Inferior parietal cortex (tissue), 1 donor: Measurements from ENCODE around the gene ZNF768.
A peak's percentile ranks its signal among the peaks of the same experiment; 100 is the strongest.
"Not testable (repeated sequence)": the region's sequence is repeated elsewhere in the genome, so short reads cannot be mapped to it uniquely, and the experiment has no call there.

Experiments used
- DNase-seq: peaks from one replicate; pipeline ENCODE4 v3.0.0-alpha.2; 2016; ENCODE audit errors: extremely low spot score

ZNF768 gene

DNA sequence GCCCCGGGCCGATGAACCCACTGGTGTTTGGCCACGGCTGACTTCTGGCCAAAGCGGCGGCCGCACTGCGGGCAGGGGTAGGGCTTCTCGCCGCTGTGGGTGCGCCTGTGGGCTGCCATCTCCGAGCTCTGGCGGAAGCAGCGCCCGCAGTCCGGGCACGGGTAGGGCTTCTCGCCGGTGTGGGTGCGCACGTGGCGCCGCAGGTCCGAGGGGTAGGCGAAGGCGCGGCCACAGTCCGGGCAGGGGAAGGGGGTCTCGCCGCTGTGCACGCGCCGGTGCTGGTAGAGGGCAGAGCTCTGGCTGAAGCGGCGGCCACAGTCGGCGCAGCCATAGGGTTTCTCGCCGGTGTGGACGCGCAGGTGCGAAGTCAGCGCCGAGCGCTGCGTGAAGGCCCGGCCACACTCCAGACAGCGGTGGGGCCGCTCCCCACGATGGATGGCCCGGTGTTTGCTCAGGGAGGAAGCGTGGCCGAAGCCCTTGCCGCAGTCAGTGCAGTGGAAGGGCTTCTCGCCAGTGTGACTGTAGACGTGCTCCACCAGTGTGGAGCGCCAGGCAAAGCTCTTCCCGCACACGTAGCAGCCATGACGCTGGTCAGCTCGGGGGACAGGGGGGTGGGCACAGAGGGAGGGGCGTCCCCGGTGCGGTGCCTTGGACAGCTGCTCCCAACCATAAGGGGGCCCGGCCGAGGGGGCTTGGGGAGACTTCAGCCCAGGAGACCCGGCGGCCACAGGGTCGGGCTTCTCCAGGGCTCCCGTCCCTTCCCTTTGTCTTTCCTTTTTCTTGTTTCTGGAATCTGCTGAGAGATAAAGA lies 29.2 kb upstream of the ZNF768 start:
- DNase-seq, result no peak

DNA sequence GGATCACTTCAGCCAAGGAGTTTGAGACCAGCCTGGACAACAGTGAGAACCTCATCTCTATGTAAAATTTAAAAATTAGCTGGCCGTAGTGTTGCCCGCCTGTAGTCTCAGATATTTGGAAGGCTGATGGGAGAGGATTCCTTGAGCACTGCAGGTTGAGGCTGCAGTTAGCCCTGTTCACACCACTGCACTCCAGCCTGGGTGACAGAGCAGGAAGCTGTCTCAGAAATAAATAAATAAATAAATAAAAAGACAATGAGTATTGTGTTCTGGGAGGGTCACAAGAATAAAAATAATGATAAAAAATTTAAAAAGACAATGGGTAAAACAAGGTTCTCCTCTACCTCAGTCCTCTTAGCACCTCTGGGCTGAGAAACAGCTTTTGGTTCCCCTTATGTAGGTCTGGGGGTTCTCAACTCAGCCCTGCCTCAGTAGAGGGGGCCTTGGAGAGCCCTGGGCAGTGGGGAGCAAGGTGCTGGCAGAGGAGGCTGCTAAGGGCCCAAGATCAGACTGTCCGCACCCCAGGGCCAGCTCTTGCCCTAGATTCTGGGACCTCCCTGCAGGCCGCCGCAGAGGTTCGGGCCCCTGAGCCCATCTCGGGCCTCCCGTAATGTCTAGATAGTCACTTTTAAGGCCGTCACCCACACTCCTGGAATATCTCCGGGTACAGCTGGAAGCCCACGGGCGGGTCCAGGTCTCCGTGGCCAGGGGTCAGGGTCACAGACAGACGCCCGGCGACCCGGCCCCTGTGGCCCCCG lies 28.4 kb upstream of the ZNF768 start:
- DNase-seq, result no peak

GRCh38 chr16:30553393-30553899 lies 27.1 kb upstream of the ZNF768 start:
- no peak for DNase-seq

DNA sequence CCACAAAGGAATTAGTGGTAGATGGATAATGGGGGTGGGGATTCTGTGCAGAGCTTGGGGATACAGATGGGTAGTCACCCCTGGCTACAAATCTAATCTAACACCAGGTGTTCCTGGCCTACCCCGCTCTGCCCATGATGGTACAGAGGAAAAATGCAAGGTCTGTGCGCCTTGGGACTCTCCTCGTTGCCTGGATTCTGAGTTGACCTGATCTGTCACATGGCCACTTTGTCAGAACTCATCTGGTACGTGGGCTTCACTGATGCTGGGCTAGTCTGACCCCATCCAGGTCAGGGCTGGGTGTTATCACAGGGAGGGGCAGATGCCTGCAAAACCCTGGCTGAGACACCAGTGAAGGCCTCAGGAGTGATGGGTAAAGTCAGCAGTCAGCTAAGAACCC lies 26.6 kb upstream of the ZNF768 start:
- DNase-seq, result no peak

DNA sequence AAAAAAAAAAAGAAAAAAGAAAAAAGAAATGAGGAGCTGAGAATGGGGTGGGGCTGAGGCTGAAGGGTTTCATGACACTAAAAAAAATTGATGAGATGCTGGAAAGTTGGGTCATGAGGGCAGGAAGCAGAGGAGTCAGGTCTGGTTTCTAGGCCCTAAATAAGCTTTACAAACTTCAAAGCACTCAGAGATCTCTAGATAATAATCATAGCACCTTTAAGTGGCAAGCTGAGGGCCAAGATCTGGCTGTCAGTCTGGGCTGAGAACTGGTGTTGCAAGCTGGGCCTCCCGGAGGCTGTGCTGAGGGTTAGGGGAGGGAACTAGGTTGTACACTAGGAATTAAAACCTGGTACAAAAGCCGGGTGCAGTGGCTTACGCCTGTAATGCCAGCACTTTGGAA lies 25.4 kb upstream of the ZNF768 start:
- no peak for DNase-seq

- DNase-seq, result no peak
Measured at GRCh38 chr16:30548416-30549253, 22.3 kb upstream of the ZNF768 start.

- DNase-seq, result no peak
Measured at GRCh38 chr16:30546115-30546514, 19.7 kb upstream of the ZNF768 start.

DNA sequence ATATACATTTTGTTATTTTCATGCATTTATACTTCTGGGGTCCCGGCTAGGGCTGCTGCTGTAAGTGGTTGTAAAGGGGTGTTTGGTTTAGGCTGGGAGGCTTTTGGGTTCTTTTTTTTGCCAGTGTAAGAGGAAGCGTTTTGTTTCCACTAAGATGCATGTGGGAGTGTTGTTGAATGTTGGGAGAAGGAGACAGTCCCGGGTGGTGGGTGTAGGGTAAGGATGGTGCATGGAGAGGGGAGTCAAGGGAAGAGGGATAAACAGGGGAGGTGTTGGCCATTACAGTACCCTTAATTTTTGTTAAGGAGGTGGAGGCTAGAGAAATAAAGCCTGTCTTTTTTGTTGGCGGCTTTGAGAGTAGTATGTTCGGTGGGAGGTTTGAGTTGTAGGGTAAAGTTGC lies 16.7 kb upstream of the ZNF768 start:
- no peak for DNase-seq

DNA sequence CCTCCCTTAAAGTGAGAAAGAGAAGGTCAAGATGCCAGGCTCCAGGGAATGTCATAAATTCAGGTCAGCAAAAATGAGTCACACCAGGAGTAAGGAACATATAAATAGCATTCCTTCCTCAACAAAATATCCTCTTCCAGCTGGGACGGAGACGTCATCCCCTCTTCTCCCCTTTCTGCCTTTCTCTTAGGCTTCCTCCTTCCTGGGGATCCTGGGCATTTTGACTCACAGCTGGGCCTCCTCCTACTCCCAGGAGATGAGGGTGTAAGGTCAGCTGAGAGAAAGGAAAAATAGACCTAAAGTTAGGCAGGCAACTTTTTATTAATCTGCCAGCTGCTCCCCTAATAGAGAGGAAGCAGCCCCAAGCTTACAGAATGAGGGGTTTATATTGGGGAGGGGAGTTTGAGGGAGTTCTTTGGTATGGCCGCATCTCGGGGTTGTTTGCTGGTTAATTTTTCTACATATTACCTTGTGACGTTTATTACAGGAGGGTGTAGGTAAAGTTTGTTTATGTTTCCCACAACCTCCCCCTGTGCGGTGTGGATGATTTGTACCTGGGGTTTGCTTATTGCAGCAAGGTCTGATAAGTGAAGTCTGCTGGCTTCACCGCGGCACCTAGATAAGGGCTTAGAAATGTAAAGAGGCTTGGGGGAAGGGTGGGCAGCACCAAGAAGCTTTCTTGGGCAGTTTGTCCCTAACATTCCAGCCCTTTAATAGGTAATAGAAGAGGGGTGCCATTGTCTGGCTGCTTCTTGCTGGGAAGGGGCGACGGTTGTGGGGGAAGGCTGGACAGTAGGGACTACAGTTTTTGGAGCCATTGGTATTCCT lies 15.3 kb upstream of the ZNF768 start:
- DNase-seq, result no peak

- DNase-seq, result not testable (repeated sequence)
Measured at GRCh38 chr16:30540916-30541464, 14.6 kb upstream of the ZNF768 start.

- DNase-seq, result not testable (repeated sequence)
Measured at GRCh38 chr16:30539986-30540526, 13.7 kb upstream of the ZNF768 start.

GRCh38 chr16:30539000-30539964 lies 12.9 kb upstream of the ZNF768 start:
- no peak for DNase-seq

GRCh38 chr16:30536391-30537024 lies 10.1 kb upstream of the ZNF768 start:
- not testable (repeated sequence) for DNase-seq

- no peak for DNase-seq
Measured at GRCh38 chr16:30535777-30536190, 9.4 kb upstream of the ZNF768 start.

- DNase-seq, result peak; percentile 27
Measured at GRCh38 chr16:30535106-30535776, 8.9 kb upstream of the ZNF768 start.

- DNase-seq, result peak; percentile 96
Measured at GRCh38 chr16:30534368-30535105, 8.2 kb upstream of the ZNF768 start, which contains the start of gene ZNF747. Gene ZNF747 (minus strand): TSS chr16:30534858. CDS start chr16:30534679, 179 bp downstream.

DNA sequence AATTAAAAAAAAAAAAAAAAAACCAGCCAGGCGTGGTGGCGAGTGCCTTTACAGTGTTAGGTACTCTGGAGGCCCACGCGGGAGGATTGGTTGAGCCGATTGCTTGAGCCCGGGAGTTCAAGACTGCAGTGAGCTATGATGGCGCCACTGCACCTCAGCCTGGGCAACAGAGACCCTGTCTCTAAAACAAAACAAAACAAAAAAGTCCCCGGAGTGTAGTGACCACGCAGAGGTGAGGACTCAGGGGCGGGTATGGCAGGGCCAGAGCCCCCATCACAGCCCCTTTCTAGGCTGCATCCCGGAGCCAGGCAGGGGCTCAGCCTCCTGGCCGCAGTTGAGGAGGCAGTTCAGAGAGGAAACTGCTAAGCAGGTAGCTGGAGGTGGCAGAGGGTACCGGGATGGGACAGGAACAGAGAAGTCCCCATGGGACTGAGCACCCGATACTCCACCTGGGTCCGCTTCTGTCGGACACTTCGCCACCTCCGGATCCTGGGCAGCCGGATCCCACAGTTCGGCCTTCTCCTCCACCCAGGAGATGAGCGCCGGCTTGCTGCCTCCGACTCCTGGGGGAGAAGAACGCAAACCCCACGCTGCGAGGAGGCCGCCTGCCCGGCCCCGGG lies 7.5 kb upstream of the ZNF768 start:
- DNase-seq, result no peak
